HTERT RPE-1 (cell line): ENCODE results near the gene NSD2.
"Not testable (repeated sequence)": the region's sequence is repeated elsewhere in the genome, so short reads cannot be mapped to it uniquely, and the experiment has no call there.

ENCODE experiments used
- in situ Hi-C: fragments of 300-500 bp; cut with MboI; formaldehyde crosslinking; loops from 4 replicates; pipeline ENCODE4 v1.14.3; 2020; ENCODE audit warnings: low sequenced_read_pairs

NSD2 gene

DNA sequence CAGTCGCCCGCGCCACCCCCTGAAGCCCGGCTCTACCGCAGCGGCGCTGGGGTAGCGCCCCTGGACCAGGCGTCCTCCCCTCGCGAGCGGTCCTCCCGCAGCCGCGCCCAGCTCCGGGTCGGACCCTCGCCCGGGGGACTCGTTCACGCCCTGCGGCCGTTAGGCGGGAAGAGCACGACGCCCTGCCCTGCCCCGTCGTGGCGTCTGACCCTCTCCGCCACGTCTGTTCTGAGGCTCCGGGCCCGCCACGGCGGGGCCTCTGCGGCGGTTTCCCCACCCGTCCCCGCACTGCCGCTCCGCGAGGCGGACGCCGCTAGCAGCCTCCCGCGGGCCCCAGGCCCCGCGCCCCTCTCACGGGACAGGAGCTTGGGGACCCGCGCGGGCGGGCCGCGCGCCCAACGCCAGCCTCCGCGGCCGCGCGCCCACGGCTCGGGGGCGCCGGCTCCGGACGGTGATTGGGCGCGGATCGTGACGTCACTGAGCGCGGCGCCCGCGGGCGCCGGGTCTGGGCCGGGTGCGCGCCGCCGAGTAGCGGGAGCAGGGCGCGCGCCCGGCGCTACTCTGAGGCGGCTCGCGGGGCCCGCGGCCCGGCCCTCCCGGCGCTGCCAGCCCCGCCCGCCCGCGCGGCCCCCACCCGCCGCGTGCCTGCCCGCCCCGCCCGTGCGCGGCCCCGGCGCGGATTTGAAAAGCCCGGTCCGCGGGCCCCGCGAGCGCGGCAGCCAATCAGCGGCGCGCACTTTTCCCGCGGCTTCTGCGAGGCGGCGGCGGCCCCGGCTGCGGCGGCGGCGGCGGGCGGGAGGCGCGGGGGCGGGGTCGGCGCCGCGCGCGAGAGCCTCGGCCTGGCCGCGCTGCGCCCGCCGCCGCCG, at the start of gene NSD2:
NSD2 (plus strand) TSS at position 816 of the 866 bp plus-strand sequence. CDS start 29,262 bp downstream, outside the sequence.
- in situ Hi-C loops = no loop called here

DNA sequence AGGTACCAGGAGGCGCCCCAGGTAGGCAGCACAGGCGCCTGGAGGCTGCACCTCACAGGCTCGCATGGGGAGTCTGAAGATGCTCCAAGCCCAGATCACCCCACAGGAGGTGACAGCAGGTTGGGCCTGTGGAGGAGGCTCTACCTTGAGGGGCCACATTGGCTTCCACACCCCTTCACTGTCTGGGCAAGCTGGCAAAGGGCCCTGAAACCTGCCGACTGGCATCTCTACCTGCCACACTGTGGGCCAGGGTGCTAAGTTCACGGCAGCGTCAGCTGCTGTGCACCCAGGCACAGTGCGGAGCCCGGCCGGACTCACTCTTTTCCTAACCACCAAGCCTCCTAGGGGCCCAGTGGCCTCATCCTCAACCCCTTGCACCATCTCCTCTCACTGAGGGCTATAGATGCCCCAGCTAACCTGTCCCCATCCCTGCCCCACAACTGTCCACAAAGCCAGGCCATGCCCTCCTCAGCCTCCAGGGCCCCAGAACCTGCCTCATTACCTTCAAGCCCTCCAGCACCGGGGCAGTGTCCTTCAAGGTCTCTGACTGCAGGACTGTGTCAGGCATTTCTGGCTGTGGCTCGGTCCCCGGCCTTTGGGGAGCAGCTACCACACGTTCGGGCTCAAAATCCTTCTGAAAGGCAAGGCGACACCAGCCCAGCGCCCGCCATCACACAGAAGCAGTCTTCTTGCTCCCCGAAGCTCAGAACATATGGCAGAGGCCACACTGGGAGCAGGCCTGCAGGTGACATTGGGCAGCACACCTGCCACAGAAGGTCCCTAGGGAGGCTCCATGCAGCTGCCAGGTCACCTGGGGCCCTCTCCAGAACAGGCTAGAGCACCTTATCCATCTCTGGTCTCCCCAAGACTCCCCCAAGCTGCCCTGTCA, 49.3 kb upstream of the NSD2 start:
- in situ Hi-C loops = no loop called here

DNA sequence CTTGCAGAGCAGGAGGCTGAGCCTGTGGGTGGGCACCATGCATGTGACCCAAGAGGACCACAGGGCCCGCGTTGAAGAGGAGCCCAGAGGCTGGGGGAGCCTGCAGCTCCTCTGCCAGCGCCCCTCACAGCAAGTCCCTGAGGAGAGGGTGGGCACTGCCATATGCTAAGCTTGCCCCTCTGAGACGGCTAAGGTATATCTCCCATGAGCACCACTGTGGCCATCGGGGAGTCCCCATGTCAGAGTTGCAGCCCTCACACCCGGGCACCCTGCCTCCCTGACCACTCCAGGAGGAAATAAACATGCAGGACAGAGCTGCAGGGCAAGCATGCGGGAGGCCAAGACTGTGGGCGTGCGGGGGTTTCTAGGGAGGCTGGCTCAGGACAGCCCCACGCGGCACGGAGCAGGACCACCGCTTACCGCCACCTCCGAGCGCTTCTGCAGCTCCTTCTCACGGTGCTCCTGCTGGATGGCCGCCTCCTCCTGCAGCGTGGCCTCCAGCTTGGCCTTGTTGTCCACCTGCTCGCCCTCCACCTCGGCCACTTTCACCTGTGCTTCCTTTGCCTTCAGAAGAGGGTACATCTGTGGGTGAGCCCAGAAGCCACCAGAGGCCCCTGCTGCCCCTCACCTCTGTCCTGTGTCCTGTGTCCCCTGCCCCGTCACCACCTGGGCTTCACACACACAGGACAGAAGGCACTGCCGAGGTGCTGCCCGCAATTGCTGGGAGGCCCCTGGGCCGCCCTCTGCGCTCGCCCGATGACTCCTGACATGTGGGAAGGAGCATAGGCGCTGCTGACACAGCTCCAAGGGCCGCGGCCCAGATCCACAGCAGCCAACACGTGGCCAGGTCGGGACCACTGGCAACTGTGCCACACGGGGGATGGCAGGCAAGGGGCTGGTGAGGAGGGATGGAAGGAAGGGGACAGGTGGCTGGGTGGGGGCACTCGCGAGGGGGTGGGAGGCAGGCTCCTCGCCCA, 48.3 kb upstream of the NSD2 start:
- in situ Hi-C loops = no loop called here

- in situ Hi-C loops = no loop called here
Observed at GRCh38 chr4:1823545-1823932, 47.7 kb upstream of the NSD2 start.

- in situ Hi-C loops = no loop called here
Observed at GRCh38 chr4:1824746-1825145, 46.4 kb upstream of the NSD2 start.

GRCh38 chr4:1825326-1825725, 45.9 kb upstream of the NSD2 start:
- in situ Hi-C loops = no loop called here

DNA sequence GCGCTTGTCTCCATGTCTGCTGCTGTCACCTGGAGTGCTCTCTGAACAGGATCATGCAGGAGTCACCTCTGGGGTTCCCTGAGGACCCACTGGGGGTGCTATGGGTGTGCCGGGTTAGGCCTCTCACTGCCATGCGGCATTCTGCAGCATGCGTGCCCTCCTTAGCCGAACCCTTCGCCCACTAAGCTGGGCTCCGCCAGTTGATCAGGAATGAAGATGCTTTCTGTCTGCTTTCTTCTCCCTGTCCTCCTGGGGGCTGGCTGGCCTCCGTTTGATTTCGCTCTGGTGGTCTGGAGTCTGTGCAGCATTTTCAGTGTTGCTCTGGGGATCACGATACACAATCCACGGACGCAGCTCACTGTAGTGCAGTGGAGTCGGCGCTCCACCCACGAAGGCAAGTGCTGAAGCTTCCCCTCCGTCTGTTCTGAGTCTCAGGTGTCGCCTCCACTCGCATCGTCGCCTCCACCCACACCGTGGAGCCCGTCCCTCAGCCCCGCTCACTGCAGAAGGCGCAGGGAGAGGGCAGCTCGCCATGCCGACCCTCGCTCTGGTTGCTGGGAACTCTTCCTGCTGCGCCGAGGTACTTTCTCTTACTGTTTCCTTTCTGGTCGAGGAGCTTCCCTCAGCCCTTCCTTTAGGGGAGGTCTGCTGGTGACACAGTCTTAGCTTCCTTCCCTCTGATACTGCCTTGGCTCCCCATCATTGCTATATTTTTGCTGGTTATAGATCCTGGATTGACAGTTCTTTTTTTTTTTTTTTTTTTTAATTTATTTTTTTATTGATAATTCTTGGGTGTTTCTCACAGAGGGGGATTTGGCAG, 44.5 kb upstream of the NSD2 start:
- in situ Hi-C loops = no loop called here

GRCh38 chr4:1830234-1830633, 41.0 kb upstream of the NSD2 start:
- in situ Hi-C loops = no loop called here

DNA sequence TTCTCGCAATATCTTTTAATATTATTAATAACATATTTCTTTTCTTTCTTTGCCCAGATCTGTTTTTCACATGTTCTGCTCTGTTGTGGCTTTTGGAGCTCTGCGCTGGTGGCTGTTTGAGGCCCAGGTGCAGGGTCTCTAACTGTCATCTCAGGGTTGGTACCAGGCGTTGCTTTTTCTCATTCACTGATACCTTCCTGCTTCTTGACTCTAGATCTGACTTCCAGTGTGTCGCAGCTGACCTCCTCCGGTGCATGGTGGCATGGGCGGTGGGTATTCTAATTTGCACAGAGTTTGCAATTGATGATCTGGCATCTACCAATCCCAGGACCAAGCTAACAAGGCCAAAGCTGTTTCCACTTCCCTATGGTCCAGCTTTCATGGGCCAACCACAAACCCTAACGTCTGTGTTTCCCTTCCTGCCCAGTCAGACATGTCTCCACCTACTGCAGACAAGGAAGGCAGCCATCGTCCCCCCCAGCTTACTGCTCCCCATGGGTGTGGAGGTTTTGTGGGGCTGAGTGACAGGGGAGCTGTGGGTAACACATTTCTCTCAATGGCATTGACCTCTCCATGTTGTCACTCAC, 40.5 kb upstream of the NSD2 start:
- in situ Hi-C loops = no loop called here

DNA sequence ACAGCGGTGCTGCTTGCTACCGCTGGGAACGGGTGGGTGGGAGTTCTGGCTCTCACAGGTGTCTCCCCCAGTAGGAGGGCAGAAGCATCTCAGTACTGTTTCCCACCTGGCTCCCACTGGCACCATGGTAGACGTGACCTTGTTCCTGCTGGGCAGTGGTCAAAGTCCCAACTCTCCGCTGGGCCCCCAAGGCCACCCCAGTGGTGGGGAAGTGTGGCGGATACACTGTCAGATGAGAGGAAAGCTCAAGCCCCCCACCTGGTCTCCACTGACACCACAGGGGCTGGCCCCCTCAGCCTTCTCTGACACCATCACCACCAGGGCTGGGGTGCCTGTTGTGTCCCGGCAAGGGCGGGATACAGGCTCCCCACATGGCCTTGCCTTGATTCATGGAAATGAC, 39.9 kb upstream of the NSD2 start:
- in situ Hi-C loops = no loop called here

DNA sequence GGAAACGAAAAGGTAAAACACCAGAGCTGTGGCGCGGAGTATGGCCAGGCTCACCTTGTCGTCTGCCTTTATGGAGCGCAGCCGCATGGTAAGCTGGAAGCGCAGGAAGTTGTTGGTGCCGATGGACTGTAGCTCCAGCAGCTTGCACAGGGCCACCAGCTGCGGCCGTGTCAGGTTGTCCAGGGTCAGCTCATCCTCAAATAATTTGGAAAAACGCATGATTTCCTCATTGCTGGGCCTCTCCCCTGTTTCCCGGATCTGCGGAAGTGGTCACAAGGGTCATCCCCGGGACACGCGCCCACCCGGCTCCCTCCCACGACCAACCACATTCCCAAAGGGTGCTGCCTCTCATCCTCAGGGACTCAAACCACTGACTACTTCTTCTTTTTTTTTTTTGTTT, 38.5 kb upstream of the NSD2 start:
- in situ Hi-C loops = no loop called here

- in situ Hi-C loops = no loop called here
Observed at GRCh38 chr4:1833307-1834046, 37.7 kb upstream of the NSD2 start.

- in situ Hi-C loops = no loop called here
Observed at GRCh38 chr4:1834047-1834775, 37.0 kb upstream of the NSD2 start.

DNA sequence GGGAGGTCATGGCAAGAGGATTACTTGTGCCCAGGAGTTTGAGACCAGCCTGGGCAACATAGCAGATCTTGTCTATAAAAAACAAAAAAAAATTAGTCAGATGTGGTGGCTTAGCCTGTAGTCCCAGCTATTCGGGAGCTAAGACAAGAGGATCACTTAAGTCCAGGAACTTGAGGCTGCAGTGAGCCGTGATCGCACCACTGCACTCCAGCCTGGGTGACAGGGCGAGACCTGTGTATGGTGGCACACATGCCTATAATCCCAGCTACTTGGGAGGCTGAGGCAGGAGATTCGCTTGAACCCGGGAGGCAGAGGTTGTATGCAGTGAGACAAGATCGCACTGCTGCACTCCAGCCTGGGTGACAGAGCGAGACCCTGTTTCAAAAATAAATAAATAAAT, 35.4 kb upstream of the NSD2 start:
- in situ Hi-C loops = not testable (repeated sequence)

DNA sequence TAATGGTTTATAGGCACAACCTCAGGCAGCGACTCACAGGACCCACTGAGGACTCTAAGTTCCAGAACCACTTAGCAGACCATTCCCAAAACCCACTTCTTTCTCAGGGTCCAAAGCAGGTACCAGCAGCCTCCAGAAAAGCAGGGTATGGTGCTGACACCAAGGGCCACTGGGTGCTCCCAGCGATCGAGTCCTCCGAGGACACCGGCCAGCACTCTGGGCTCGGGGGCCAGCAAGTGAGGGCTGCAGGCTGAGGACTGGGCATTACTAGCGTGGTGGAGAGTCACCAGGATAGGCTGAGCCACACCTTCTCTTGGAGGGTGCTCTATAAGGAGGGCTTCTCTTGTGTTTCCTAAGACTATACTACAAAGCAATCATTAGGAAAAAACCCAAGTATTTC, 34.5 kb upstream of the NSD2 start:
- in situ Hi-C loops = no loop called here

DNA sequence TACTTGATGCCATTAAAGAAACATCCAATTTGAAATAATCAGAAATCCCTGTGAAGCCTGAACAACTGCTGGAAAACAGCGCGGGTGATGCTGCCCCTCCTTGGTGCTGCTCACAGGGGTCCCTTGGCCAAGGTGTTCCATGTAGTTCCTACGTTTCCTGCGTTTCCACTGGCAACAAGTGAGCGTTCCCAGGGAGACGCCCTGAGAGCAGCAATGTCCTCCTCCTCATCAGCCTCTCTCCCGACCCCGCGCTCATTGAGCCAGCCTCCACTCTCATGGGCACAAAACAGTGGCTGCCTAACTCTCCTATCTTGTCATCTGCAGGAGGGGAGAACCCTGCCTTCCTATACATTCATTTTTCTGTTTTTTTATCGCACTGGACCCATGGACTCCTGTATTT, 34.1 kb upstream of the NSD2 start:
- in situ Hi-C loops = no loop called here

DNA sequence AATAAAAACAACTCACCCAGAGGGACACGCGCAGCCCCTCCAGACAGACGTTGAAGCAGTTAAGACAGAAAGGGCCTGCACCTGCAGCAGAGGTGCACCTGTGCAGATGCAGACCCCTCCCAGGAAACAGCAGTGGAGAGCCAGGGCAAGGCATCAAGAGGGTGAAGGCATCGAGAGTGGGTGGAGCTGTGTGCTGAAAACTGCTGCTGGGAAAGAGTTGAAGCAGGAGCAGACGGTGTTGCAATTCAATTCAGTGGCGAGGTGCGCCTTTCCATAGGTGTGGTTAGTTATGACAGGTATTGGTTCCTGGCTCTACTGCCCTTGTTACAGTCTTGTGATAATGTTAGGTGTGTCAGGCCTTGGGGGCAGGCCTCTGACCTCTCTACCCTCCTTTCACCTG, 31.9 kb upstream of the NSD2 start:
- in situ Hi-C loops = no loop called here

DNA sequence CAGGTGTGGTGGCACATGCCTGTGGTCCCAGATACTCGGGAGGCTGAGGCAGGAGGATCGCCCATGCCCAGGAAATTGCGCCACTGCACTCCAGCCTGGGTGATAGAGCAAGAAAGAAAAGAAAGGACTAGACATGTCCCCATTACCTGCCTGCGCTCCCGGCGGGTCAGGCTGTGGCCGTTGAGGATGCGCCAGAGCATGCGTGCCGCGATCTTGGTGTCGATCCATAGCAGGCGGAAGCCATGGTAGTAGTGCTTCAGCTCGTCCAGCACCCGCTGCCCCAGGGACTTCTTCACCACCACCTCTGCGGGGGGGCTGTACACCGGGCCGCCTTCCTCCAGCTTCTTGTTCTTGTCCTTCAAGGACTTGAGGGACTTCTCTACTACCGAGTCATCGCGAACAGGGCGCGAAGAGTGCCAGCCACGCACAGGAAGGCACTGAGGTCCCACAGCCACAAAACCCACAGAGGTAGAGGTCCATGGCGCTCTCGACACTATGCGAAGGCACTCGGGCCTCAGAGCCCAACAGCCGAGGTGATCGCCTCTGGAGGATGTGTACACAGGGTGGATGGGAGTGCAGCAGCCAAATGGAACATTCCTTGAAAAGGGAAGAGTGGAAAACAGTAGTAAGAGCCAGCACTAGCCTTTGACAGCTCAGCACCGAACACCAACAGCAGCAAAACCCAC, 29.8 kb upstream of the NSD2 start:
- in situ Hi-C loops = no loop called here
